ENCODE results near the gene TAF1C.

Gene TAF1C

GRCh38 chr16:84150926-84151325 lies 35.9 kb downstream of the TAF1C start:
- no peak overlapping the region for H3K4me3 ChIP-seq (replicated peaks; ENCODE audit: low read depth, low read length)
- TF ChIP-seq, protein P1, sequence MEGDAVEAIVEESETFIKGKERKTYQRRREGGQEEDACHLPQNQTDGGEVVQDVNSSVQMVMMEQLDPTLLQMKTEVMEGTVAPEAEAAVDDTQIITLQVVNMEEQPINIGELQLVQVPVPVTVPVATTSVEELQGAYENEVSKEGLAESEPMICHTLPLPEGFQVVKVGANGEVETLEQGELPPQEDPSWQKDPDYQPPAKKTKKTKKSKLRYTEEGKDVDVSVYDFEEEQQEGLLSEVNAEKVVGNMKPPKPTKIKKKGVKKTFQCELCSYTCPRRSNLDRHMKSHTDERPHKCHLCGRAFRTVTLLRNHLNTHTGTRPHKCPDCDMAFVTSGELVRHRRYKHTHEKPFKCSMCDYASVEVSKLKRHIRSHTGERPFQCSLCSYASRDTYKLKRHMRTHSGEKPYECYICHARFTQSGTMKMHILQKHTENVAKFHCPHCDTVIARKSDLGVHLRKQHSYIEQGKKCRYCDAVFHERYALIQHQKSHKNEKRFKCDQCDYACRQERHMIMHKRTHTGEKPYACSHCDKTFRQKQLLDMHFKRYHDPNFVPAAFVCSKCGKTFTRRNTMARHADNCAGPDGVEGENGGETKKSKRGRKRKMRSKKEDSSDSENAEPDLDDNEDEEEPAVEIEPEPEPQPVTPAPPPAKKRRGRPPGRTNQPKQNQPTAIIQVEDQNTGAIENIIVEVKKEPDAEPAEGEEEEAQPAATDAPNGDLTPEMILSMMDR (IDR thresholded peaks at IDR 0.05; ENCODE audit: low read depth, low read length, missing control alignments): no peak
- no peak for DNase-seq (ENCODE audit: extremely low read depth, low read depth)

DNA sequence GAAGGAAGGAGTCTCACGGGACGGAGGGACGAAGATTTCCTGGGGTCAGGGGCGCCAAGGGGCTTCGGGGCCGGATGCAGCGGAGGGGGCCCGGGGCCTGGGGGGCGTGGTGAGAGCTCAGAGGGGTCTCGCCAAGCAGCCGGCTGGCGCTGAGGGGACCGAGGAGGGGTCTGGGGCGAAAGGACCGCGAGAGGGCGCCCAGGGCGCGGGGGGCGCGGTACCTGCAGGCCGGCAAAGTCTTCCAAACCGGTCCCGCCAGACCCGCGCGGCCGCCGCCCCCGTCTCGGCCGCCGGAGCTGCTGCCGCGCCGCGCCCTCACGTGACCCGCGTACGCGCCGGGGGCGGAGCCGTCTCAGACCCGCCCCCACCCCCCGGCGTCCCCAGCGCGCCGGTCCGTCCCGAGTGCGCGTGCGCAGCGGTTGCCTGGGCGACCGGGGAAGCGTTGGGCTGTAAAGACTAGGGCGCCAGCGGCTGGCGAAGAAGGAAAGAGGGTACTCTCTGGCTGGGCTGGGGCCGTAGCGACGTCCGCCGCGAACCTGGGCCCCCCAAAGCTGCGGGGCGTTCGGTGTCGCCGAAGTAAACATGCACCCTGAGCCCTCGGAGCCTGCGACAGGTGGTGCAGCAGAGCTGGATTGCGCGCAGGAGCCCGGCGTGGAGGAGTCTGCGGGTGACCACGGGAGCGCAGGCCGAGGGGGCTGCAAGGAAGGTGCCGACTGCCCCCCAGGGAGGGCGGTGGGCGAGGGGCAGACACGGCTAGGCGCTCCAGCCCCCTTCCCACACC lies 41.8 kb downstream of the TAF1C start, which contains the start of the genes DNAAF1 and HSDL1:
Gene DNAAF1, plus strand, starts transcription at position 450 of the 781 bp plus-strand sequence. Its CDS starts 133 bp downstream, at position 583.
Gene HSDL1, minus strand, starts transcription at position 319 of the 781 bp plus-strand sequence. CDS start 13,856 bp downstream, outside the sequence.
- TF ChIP-seq, protein P1 (IDR thresholded peaks at IDR 0.05; ENCODE audit: low read depth, low read length, missing control alignments): no peak
- peak; percentile 22 for DNase-seq (ENCODE audit: extremely low read depth, low read depth)

DNA sequence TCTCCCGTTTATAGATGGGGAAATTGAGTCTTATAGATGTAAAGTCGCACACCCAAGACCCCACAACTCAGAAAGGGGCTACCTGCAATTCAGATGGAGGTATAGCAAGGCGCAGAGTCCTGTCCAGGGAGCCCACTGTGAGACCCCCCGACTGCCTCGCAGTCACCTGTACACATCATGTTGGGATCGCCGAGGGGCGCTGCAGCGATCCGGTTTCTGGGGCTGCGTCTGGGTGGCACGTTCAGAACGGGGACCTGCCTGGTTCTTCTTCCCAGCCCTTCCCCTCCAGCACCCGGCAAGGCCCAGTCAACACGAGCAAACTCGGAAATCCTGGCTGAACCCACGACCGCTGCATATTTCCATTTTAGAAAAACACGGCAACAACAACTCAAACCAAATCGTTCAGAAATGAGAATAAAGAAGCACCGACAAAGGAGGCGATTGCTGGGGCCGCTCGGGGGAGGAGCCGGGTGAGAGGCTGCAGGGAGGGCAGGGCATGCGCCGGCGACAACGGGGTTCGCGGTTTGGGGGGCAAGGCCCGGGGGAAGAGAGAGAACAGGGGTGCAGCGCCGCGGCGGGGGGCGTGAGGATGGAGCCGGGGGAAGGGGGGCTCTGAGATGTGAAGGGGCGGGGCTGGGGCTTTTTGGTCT lies 42.5 kb downstream of the TAF1C start:
- DNase-seq (ENCODE audit: extremely low read depth, low read depth): no peak
- TF ChIP-seq, protein P1 (IDR thresholded peaks at IDR 0.05; ENCODE audit: low read depth, low read length, missing control alignments): no peak
- peak overlapping the region; percentile 74 for H3K4me3 ChIP-seq (replicated peaks; ENCODE audit: low read depth, low read length)

More for the DNA sequence above, 41.8 kb downstream of the TAF1C start, which contains the start of the genes DNAAF1 and HSDL1:
- peak within 1 kb of the TSS; percentile 74 for H3K4me3 ChIP-seq (replicated peaks; ENCODE audit: low read depth, low read length)

GRCh38 chr16:84143784-84144199 lies 43.1 kb downstream of the TAF1C start:
- TF ChIP-seq, protein P1 (IDR thresholded peaks at IDR 0.05; ENCODE audit: low read depth, low read length, missing control alignments): no peak
- DNase-seq (ENCODE audit: extremely low read depth, low read depth): no peak
- peak overlapping the region; percentile 74 for H3K4me3 ChIP-seq (replicated peaks; ENCODE audit: low read depth, low read length)

DNA sequence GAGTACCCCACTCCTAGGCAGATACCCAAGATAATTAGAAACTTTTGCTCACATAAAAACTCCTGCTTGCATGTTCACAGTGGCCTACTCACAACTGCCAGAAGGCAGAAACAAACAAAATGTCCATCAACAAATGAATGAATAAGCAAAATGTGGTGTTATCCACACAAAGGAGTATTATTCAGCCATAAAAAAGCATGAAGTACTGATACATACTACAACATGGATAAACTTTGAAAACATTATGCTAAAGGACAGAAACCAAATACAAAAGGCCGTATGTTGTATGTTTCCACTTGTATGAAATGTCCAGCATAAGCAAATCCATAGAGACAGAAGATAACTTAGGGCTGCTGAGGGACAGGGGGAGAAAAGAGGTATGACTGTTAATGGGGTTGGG lies 43.8 kb downstream of the TAF1C start:
- H3K4me3 ChIP-seq (replicated peaks; ENCODE audit: low read depth, low read length): no peak overlapping the region
- TF ChIP-seq, protein P1 (IDR thresholded peaks at IDR 0.05; ENCODE audit: low read depth, low read length, missing control alignments): no peak
- DNase-seq (ENCODE audit: extremely low read depth, low read depth): no peak

- TF ChIP-seq, protein P1 (IDR thresholded peaks at IDR 0.05; ENCODE audit: low read depth, low read length, missing control alignments): peak; percentile 9
- no peak overlapping the region for H3K4me3 ChIP-seq (replicated peaks; ENCODE audit: low read depth, low read length)
- no peak for DNase-seq (ENCODE audit: extremely low read depth, low read depth)
Measured at GRCh38 chr16:84141143-84141670, 45.6 kb downstream of the TAF1C start.
